Endothelial cell (in vitro differentiated cells): Measurements from ENCODE around the gene SMIM26. TPM values are rescaled to one million over a fixed set of nuclear protein-coding genes. Genes with fewer than 3 reads are reported as not detected.

Experiments
- DNase-seq: peaks from one replicate; pipeline ENCODE4 v3.0.0; 2021; ENCODE audit warnings: low spot score
- H3K27ac Mint-ChIP-seq: one replicate; pipeline ENCODE4 v1.8.0; 2021; ENCODE audit warnings: mixed read lengths, inconsistent platforms; ENCODE audit not compliant: unreplicated experiment
- H3K27me3 Mint-ChIP-seq: one replicate; pipeline ENCODE4 v1.8.0; 2021; ENCODE audit warnings: mild to moderate bottlenecking, moderate library complexity, mixed read lengths, inconsistent platforms; ENCODE audit not compliant: unreplicated experiment
- H3K36me3 Mint-ChIP-seq: one replicate; pipeline ENCODE4 v1.8.0; 2021; ENCODE audit warnings: mild to moderate bottlenecking, low read depth, mixed read lengths, inconsistent platforms; ENCODE audit not compliant: unreplicated experiment
- H3K4me1 Mint-ChIP-seq: one replicate; pipeline ENCODE4 v1.8.0; 2021; ENCODE audit warnings: mild to moderate bottlenecking, mixed read lengths, inconsistent platforms; ENCODE audit not compliant: unreplicated experiment
- H3K4me3 Mint-ChIP-seq: one replicate; pipeline ENCODE4 v1.8.0; 2021; ENCODE audit warnings: mild to moderate bottlenecking, mixed read lengths, inconsistent platforms; ENCODE audit not compliant: unreplicated experiment
- H3K9me3 Mint-ChIP-seq: one replicate; pipeline ENCODE4 v1.8.0; 2021; ENCODE audit warnings: mixed read lengths, inconsistent platforms; ENCODE audit not compliant: unreplicated experiment
- CTCF ChIP-seq: fragments of 200-600 bp; sonication (generic); IDR thresholded peaks from one replicate; pipeline ENCODE4 v1.5.0; 2021; ENCODE audit warnings: antibody characterized with exemption; ENCODE audit not compliant: unreplicated experiment
- total RNA-seq: library from RNA; stranded (reverse); fragmentation: NEBNext Ultra II Directional; extraction: Animal tissue kit (Norgen Biotek cat#: 25700); gene quantifications from one replicate; pipeline ENCODE4 v1.2.1, GENCODE V29; 2021; ENCODE audit not compliant: unreplicated experiment

The SMIM26 gene
- total RNA-seq, 1 donor from 2014 or later: 41.0 TPM

GRCh38 chr20:18588574-18588933 is 21.3 kb downstream of the SMIM26 start:
- peaks cover 4% of the 10 kb centered on the region for H3K4me1 Mint-ChIP-seq

GRCh38 chr20:18589941-18590674 is 22.9 kb downstream of the SMIM26 start:
- DNase-seq: no peak
- H3K9me3 Mint-ChIP-seq: no peaks in the 10 kb centered on the region
- peaks cover 4% of the 10 kb centered on the region for H3K27me3 Mint-ChIP-seq
- H3K4me3 Mint-ChIP-seq: no peak overlapping the region
- no peaks in the 10 kb centered on the region for H3K36me3 Mint-ChIP-seq
- no peak overlapping the region for H3K27ac Mint-ChIP-seq
- TF ChIP-seq CTCF: no peak
- H3K4me1 Mint-ChIP-seq: peaks cover 4% of the 10 kb centered on the region

More at GRCh38 chr20:18588574-18588933, 21.3 kb downstream of the SMIM26 start:
- no peak for DNase-seq
- TF ChIP-seq CTCF: no peak
- no peaks in the 10 kb centered on the region for H3K9me3 Mint-ChIP-seq
- H3K27ac Mint-ChIP-seq: peak overlapping the region; percentile 24
- H3K27me3 Mint-ChIP-seq: peaks cover 4% of the 10 kb centered on the region
- no peaks in the 10 kb centered on the region for H3K36me3 Mint-ChIP-seq
- peak overlapping the region; percentile 92 for H3K4me3 Mint-ChIP-seq

- peaks cover 4% of the 10 kb centered on the region for H3K36me3 Mint-ChIP-seq
- no peaks in the 10 kb centered on the region for H3K9me3 Mint-ChIP-seq
These were observed 29.0 kb downstream of the SMIM26 start for GRCh38 chr20:18596270-18596669.

GRCh38 chr20:18609741-18610140 is 42.5 kb downstream of the SMIM26 start:
- no peak for DNase-seq
- Mint-ChIP-seq H3K4me3 (no peak overlapping the region), H3K4me1 (peaks cover 4% of the 10 kb centered on the region), H3K27me3 (peaks cover under 1% of the 10 kb centered on the region), H3K9me3 (no peaks in the 10 kb centered on the region), H3K27ac (no peak overlapping the region), H3K36me3 (no peaks in the 10 kb centered on the region)
- no peak for TF ChIP-seq CTCF

More at GRCh38 chr20:18596270-18596669, 29.0 kb downstream of the SMIM26 start:
- H3K4me3 Mint-ChIP-seq: no peak overlapping the region
- H3K27me3 Mint-ChIP-seq: peaks cover 2% of the 10 kb centered on the region
- no peak for DNase-seq
- H3K4me1 Mint-ChIP-seq: no peaks in the 10 kb centered on the region
- TF ChIP-seq CTCF: no peak
- no peak overlapping the region for H3K27ac Mint-ChIP-seq

GRCh38 chr20:18611492-18611891 is 44.3 kb downstream of the SMIM26 start:
- Mint-ChIP-seq H3K36me3 (no peaks in the 10 kb centered on the region), H3K27ac (no peak overlapping the region), H3K27me3 (peaks cover 2% of the 10 kb centered on the region), H3K9me3 (no peaks in the 10 kb centered on the region), H3K4me1 (peaks cover 6% of the 10 kb centered on the region), H3K4me3 (no peak overlapping the region)
- TF ChIP-seq CTCF: no peak
- DNase-seq: no peak
